GM10266 (cell line): Measurements from ENCODE around the gene STARD3.

ENCODE experiments used
- DNase-seq: peaks from one replicate; pipeline ENCODE4 v3.0.0; 2012; ENCODE audit errors: extremely low spot score
- TF ChIP-seq, protein P1 (sequence below): IDR thresholded peaks from 2 replicates; pipeline ENCODE4 v1.5.1; 2012; ENCODE audit warnings: mild to moderate bottlenecking, low read depth; ENCODE audit not compliant: control insufficient read depth, insufficient read depth; ENCODE audit errors: missing control alignments

STARD3 gene

DNA sequence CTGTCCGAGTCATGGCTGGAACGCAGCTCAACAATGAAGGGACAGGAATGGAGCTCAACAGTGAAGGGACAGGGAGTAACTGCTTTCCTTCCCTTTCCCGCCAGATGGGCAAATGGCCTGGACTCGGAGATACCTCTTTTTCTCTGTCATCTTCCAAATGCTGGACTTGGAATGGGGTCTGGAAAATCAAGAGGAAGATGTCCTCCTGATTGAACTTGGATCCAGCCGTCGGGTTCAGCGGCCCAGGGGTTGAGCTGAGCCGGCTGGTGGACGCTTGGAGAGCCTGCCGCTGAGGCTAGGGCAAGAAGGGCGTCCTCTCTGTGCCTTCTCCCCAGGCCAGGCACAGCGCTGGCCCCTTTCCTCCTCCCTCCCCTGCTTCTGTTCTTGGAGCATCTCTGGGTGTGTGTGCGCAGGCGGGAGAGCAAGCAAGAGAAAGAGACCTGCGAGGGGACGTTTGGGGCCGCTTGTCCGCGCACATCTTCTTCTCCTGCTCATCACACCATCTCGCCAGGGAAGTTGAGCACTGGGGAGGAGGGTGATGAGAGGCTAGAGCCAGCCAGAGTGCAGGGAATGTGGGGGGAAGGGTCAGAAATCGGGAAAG, 35.8 kb upstream of the STARD3 start:
- TF ChIP-seq, protein P1, sequence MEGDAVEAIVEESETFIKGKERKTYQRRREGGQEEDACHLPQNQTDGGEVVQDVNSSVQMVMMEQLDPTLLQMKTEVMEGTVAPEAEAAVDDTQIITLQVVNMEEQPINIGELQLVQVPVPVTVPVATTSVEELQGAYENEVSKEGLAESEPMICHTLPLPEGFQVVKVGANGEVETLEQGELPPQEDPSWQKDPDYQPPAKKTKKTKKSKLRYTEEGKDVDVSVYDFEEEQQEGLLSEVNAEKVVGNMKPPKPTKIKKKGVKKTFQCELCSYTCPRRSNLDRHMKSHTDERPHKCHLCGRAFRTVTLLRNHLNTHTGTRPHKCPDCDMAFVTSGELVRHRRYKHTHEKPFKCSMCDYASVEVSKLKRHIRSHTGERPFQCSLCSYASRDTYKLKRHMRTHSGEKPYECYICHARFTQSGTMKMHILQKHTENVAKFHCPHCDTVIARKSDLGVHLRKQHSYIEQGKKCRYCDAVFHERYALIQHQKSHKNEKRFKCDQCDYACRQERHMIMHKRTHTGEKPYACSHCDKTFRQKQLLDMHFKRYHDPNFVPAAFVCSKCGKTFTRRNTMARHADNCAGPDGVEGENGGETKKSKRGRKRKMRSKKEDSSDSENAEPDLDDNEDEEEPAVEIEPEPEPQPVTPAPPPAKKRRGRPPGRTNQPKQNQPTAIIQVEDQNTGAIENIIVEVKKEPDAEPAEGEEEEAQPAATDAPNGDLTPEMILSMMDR, result no peak
- DNase-seq, result no peak

DNA sequence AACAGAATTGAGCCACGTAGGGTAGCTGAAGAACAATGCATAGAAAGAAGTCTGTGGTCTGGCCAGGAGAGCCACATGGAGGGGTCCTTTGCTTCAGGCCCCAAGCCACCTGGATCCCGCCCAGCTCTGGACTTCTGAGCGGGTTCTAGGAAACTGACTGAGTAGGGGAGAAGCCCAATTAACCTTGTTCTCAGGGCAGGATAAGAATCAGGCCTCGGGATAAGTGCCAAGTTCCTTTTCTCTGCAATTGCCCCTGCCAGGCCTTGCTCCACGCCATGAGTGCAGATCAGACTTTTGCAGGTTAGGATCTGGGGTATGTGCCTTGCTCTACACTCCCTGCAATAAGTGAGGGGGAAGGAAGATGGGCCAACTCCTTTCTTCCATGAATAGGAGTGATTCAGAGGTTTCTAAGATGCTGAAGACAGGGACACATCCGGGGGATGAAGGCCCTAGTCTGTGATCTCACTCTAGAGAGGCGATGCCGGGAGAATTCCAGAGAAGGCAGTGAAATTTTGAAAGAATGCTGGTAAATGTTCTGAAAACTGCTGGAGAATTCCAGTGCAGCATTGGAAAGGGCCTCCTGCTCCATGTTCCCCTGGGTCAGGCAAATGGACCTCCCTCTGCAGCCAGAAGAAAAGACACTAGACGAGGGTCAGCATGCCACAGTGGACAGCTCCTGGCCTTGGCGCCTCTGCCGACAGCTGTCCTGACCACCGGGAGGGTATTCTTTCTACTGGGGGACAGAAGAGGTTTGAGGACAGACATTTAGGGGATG, 35.0 kb upstream of the STARD3 start:
- no peak for DNase-seq
- TF ChIP-seq, protein P1, result no peak

DNA sequence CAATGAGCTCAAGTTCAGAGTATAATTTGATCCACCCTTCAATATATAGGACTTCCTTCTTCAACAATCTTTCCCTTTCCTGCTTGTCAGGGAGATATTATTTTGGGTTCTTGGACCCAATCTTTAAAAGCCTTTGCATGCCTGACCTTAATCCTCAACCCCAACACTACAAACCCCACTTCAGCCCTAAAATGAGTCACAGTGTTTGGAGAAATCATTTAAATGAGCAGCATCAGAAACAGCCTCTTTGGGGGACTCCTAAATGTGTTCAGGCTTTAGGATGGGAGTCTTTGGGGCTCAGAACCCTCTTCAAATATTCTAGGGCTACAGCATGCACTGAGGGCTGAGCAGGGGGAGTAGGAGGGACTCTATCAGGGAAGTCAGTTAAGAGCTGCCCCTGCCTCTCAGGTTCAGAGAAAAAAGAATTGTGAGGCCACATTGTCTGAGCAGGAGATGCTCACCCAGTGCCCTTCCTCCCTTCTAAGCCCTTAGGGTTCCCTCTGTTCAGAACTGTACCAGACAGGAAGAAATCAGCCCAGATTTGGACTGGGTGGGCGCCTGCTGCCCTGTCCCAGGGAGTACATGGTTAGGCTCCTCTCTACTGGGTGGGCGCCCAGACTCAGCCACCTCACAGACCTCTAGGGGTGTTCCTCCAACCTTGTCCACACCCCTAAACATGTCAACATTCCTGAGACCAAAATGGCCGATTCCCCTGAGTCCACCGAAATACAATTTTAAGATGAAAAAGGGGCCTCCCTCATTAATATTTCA, 34.2 kb upstream of the STARD3 start:
- TF ChIP-seq, protein P1, result no peak
- DNase-seq, result no peak

DNA sequence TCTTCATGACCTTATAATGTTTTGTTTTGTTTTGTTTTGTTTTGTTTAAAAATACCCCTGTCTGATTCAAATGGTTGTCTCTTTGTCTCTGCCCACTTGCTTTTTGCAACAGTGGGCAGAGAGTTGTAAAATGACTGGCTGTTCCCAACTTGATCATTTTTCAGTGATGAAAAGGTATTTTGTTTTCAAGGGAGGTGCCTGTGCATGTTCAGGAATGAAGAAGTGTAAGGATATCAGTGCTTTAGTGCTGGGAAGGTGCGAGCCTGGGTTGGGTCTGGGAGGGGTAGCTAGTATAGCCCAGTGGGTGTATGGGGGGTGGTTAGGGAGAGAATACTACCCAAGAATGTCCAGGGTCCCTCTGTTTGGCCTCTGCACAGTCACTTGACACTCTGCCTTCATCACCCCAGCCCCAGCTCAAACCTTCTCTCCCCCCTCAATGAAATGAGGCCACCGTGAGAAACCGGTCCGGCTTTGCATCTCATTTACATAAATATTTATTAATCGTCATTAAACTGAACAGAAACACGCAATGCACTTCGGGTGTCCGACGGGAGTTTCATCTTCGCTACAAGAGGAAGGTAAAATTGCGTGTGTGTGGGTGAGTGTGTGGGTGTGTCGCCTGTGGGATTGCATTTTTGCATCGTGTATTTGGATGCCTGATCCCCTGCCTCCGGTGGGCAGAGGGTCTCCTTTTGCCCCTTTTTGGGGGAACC, 33.5 kb upstream of the STARD3 start:
- TF ChIP-seq, protein P1, result no peak
- DNase-seq, result no peak

DNA sequence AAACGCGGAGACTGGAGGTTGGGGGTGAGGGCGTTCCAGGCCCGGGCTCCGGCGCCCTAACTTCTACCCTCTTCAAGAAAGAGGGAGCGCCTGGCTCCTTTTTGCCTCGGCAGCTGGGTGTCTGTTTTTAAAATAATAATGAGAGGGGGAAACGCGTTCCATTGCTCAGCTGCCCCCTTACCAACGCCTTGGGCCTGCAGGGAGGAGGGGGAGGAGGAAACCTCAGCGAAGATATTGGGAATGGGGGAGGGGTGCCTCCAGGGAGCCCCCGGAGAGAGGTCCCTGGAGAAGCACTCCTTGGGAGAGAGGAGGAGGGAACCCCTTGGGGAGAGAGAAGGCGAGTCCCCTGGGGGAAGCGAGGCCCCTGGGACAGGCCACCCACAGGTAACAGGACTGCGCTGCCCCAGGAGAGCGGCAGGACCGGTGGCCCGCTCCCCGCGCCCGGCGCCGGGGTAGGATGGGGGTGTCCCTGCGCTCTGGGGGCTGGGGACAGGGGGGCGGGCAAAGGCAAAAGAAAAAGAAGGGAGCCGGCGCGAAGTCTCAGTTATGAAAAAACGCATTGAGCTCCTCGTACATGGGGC, 31.9 kb upstream of the STARD3 start:
- TF ChIP-seq, protein P1, result no peak
- DNase-seq, result no peak

DNA sequence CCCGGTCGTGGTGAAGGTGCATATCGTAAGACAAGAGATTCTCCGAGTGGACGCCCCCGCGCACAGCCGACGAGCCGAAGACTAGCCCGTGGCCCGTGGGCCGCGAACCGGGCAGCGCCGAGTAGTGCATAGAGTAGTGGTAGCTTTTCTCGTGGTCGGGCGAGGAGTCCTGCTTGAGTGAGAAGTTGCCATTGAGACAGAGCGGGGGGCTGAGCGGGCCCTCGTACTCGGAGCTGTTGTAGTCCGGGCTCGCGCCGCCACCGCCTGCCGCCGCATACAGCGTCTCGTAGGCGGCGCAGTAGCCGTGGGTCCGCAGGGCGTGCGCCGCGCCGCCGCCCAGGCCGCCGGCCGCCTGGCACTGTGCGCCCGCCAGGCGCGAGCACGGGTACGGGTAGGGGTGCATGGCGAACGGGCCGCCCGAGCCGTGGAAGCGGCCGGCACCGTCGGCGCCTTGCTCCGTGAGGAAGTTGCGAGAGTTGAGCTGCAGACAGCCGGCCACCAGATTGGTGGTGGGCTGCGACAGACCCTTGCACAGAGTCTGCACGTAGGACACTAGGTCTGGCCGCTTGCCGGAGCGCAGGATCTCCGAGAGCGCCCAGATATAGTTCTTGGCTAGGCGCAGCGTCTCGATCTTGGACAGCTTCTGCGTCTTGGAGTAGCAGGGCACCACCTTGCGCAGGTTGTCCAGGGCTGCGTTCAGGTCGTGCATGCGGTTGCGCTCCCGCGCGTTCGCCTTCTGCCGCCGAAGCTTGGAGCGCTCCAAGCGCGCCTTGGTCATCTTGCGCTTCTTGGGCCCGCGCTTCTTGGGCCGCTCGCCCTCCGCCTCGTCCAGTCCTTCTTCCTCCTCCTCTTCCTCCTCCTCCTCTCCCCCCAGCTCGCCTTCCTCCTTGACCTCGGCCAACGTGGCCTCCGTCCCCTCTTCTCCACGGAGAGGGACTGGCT, 31.2 kb upstream of the STARD3 start:
- TF ChIP-seq, protein P1, result no peak
- no peak for DNase-seq
